Endodermal cell (in vitro differentiated cells): Measurements from ENCODE around the gene CPN1. TPM values are rescaled to one million over a fixed set of nuclear protein-coding genes. Genes with fewer than 3 reads are reported as not detected.

Experiments
- DNase-seq: peaks from one replicate; pipeline ENCODE4 v3.0.0-alpha.2; 2017
- H3K27ac ChIP-seq: 2 replicates; pipeline ENCODE4 v1.5.1; 2013; ENCODE audit warnings: mild to moderate bottlenecking, low read depth, low read length, moderate library complexity
- H3K27me3 ChIP-seq: 2 replicates; pipeline ENCODE4 v1.6.1; 2013; ENCODE audit warnings: mild to moderate bottlenecking, low read length, moderate library complexity; ENCODE audit not compliant: insufficient read depth, control insufficient read depth, poor library complexity, severe bottlenecking
- H3K36me3 ChIP-seq: 2 replicates; pipeline ENCODE4 v1.7.0; 2013; ENCODE audit warnings: mild to moderate bottlenecking, low read length, moderate library complexity; ENCODE audit not compliant: control insufficient read depth, insufficient read depth
- H3K4me1 ChIP-seq: one replicate; pipeline ENCODE4 v1.7.0; 2013; ENCODE audit warnings: low read length; ENCODE audit not compliant: control insufficient read depth, insufficient read depth
- H3K4me3 ChIP-seq: 2 replicates; pipeline ENCODE4 v1.5.1; 2013; ENCODE audit warnings: mild to moderate bottlenecking, low read length, moderate library complexity
- H3K9ac ChIP-seq: 2 replicates; pipeline ENCODE4 v1.6.1; 2013; ENCODE audit warnings: mild to moderate bottlenecking, low read length, moderate library complexity; ENCODE audit not compliant: poor library complexity, severe bottlenecking; ENCODE audit errors: extremely low read depth
- H3K9me3 ChIP-seq: 2 replicates; pipeline ENCODE4 v1.6.1; 2013; ENCODE audit warnings: mild to moderate bottlenecking, low read length, moderate library complexity; ENCODE audit not compliant: control insufficient read depth
- H3K27ac Mint-ChIP-seq: 2 replicates; pipeline ENCODE4 v1.8.0; 2020; ENCODE audit warnings: mixed read lengths
- H3K27me3 Mint-ChIP-seq: 2 replicates; pipeline ENCODE4 v1.8.0; 2021; ENCODE audit warnings: mild to moderate bottlenecking, mixed read lengths; ENCODE audit not compliant: insufficient read depth
- H3K36me3 Mint-ChIP-seq: 2 replicates; pipeline ENCODE4 v1.8.0; 2020; ENCODE audit warnings: low read depth, mixed read lengths
- H3K4me1 Mint-ChIP-seq: 2 replicates; pipeline ENCODE4 v1.8.0; 2020; ENCODE audit warnings: mixed read lengths
- H3K4me3 Mint-ChIP-seq: 2 replicates; pipeline ENCODE4 v1.8.0; 2020; ENCODE audit warnings: mild to moderate bottlenecking, moderate library complexity, mixed read lengths
- H3K9me3 Mint-ChIP-seq: 2 replicates; pipeline ENCODE4 v1.8.0; 2020; ENCODE audit warnings: mild to moderate bottlenecking, mixed read lengths
- WGBS, 2 experiments: methylation state at CpG; one replicate each; pipeline versions ENCODE4 v1.1.5 to v1.1.7; 2013; ENCODE audit warnings: missing lambda C conversion rate in 2 of 2, mixed read lengths in 1 of 2; ENCODE audit not compliant: insufficient coverage in 1 of 2, insufficient read length in 1 of 2; 5-methylcytosine and 5-hydroxymethylcytosine counted together
- total RNA-seq, 2 donors: library from RNA; stranded (reverse); fragmentation: NEBNext Ultra II Directional in 1 of 2; extraction: Animal tissue kit (Norgen Biotek cat#: 25700) in 1 of 2; gene quantifications; 2 replicates in 1 of 2; 3 replicates in 1 of 2; pipeline ENCODE4 v1.2.1, GENCODE V29; 2021
- TF ChIP-seq, protein P1 (sequence below): fragments of 200-600 bp; sonication (generic); conservative IDR thresholded peaks from 2 replicates; pipeline ENCODE4 v1.5.0; 2021; ENCODE audit warnings: antibody characterized with exemption, mild to moderate bottlenecking

Gene CPN1
- total RNA-seq, 2 donors from 2014 or later, result 0.71 to 1.3 TPM

GRCh38 chr10:100104300-100104699 is 22.6 kb upstream of the CPN1 start:
- no peak overlapping the region for H3K9ac ChIP-seq
- DNase-seq, result no peak
- H3K9me3 ChIP-seq, result peaks cover 40% of the 10 kb centered on the region
- Mint-ChIP-seq H3K27ac (no peak overlapping the region), H3K36me3 (no peaks in the 10 kb centered on the region), H3K9me3 (peaks cover 31% of the 10 kb centered on the region), H3K4me3 (no peak overlapping the region), H3K4me1 (peaks cover 13% of the 10 kb centered on the region), H3K27me3 (no peaks in the 10 kb centered on the region)
- no peaks in the 10 kb centered on the region for H3K4me1 ChIP-seq
- H3K4me3 ChIP-seq, result no peak overlapping the region
- H3K27me3 ChIP-seq, result no peaks in the 10 kb centered on the region
- WGBS, 2 experiments, result 91 to 98% methylated on average over 5 of the region's 5 CpGs
- H3K36me3 ChIP-seq, result no peaks in the 10 kb centered on the region
- TF ChIP-seq, protein P1, sequence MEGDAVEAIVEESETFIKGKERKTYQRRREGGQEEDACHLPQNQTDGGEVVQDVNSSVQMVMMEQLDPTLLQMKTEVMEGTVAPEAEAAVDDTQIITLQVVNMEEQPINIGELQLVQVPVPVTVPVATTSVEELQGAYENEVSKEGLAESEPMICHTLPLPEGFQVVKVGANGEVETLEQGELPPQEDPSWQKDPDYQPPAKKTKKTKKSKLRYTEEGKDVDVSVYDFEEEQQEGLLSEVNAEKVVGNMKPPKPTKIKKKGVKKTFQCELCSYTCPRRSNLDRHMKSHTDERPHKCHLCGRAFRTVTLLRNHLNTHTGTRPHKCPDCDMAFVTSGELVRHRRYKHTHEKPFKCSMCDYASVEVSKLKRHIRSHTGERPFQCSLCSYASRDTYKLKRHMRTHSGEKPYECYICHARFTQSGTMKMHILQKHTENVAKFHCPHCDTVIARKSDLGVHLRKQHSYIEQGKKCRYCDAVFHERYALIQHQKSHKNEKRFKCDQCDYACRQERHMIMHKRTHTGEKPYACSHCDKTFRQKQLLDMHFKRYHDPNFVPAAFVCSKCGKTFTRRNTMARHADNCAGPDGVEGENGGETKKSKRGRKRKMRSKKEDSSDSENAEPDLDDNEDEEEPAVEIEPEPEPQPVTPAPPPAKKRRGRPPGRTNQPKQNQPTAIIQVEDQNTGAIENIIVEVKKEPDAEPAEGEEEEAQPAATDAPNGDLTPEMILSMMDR, result no peak
- no peak overlapping the region for H3K27ac ChIP-seq

DNA sequence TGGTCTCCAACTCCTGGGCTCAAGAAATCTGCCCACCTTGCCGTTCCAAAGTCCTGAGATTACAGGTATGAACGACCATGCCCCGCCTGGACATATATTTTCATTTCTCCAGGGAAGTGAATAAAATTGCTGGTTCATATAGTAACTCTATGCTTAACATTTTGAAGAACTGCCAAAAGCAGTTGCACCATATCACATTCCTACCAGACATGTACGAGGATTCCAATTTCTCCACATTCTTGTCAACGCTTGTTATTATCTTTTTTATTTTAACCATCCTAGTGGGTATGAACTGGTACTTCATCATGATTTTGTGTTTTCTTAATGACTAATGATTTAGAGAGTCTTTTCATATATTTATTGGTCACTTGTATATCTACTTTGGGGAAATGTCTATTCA is 21.9 kb upstream of the CPN1 start:
- Mint-ChIP-seq H3K9me3 (peaks cover 31% of the 10 kb centered on the region), H3K27me3 (no peaks in the 10 kb centered on the region), H3K36me3 (no peaks in the 10 kb centered on the region), H3K4me1 (peaks cover 9% of the 10 kb centered on the region), H3K27ac (no peak overlapping the region), H3K4me3 (no peak overlapping the region)
- TF ChIP-seq, protein P1, result no peak
- no peaks in the 10 kb centered on the region for H3K36me3 ChIP-seq
- no peak for DNase-seq
- H3K9me3 ChIP-seq, result peaks cover 43% of the 10 kb centered on the region
- H3K4me1 ChIP-seq, result no peaks in the 10 kb centered on the region
- 95 to 100% methylated on average over 1 to 5 of the region's 5 CpGs for WGBS, 2 experiments
- no peak overlapping the region for H3K9ac ChIP-seq
- no peak overlapping the region for H3K4me3 ChIP-seq
- H3K27me3 ChIP-seq, result no peaks in the 10 kb centered on the region
- no peak overlapping the region for H3K27ac ChIP-seq

DNA sequence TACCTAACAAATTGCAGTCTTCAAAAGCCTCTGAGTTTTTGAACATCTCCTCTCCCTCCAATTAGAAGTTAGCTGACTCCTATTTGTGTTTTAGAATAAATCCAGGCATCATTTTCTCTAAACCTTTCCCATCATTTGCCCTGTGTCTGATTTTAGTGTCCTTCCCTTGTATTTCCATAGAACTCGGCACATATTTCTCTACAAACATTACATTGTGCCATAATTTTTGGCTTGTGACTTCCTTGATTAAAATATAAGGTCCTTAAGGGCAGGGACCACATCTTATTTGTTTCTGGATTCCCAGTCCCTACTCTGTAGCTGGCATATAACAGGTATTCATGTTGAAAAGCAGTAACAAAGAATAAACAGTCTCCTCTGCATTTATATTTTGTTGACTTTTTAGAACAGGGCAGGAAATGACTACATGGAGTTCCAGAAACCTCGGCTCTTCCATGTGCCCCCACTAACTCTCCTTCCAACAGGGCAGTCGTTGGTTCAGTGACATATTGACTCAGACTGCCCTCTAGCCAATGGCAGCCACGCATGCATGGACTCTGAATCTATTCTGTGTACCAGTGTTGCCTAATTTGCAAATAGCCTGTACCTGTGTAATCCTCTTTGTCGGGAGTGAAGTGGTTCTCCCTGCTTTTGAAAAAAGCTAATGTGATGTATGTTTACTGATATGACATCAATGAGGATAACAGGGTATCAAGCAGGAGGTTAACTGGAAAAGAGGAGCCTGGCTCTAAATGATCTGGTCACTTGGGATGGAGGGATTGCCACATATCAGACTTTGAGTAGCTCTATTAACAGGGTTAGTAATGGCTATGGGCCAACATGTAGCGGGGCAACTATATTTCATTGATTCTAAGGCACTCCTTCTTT is 19.8 kb upstream of the CPN1 start:
- no peaks in the 10 kb centered on the region for H3K4me1 ChIP-seq
- Mint-ChIP-seq H3K27ac (no peak overlapping the region), H3K4me3 (no peak overlapping the region), H3K27me3 (peaks cover 2% of the 10 kb centered on the region), H3K4me1 (peaks cover 9% of the 10 kb centered on the region), H3K36me3 (no peaks in the 10 kb centered on the region), H3K9me3 (peaks cover 48% of the 10 kb centered on the region)
- WGBS, 2 experiments, result 80 to 86% methylated on average over 4 to 6 of the region's 6 CpGs
- TF ChIP-seq, protein P1, result no peak
- no peak overlapping the region for H3K27ac ChIP-seq
- peaks cover 63% of the 10 kb centered on the region for H3K9me3 ChIP-seq
- H3K36me3 ChIP-seq, result no peaks in the 10 kb centered on the region
- no peak overlapping the region for H3K9ac ChIP-seq
- H3K27me3 ChIP-seq, result no peaks in the 10 kb centered on the region
- H3K4me3 ChIP-seq, result no peak overlapping the region
- DNase-seq, result no peak
